K562 (cell line): ENCODE data around the gene ABHD8. TPM values are rescaled to one million over a fixed set of nuclear protein-coding genes. Genes with fewer than 3 reads are reported as not detected.
A peak's percentile ranks its signal among the peaks of the same experiment; 100 is the strongest.

Experiments used
- ASH1L ChIP-seq: fragments of 450-650 bp; IDR thresholded peaks from 2 replicates; pipeline ENCODE4 v1.6.1; 2018; ENCODE audit warnings: borderline replicate concordance, mild to moderate bottlenecking, low read depth; ENCODE audit not compliant: partially characterized antibody
- CC2D1A ChIP-seq: fragments of 450-650 bp; IDR thresholded peaks from 2 replicates; pipeline ENCODE4 v1.6.1; 2017; ENCODE audit warnings: mild to moderate bottlenecking
- CXXC5 ChIP-seq: fragments of 250-450 bp; sonication (Bioruptor Pico); IDR thresholded peaks from 2 replicates; pipeline ENCODE4 v1.8.0; 2022; ENCODE audit warnings: inconsistent platforms, mild to moderate bottlenecking, moderate library complexity
- ELF2 ChIP-seq: fragments of 250-450 bp; sonication (Bioruptor Pico); IDR thresholded peaks from 2 replicates; pipeline ENCODE4 v1.5.0; 2021; ENCODE audit warnings: mild to moderate bottlenecking
- EP400 ChIP-seq: fragments of 450-650 bp; IDR thresholded peaks from 2 replicates; pipeline ENCODE4 v1.6.1; 2017; ENCODE audit warnings: antibody characterized with exemption, mild to moderate bottlenecking, moderate library complexity
- FOXP4 ChIP-seq: sonication (generic); formaldehyde crosslinking; IDR thresholded peaks from 2 replicates; pipeline ENCODE4 v1.8.0; 2022; ENCODE audit warnings: mild to moderate bottlenecking, missing genetic modification reagents, borderline replicate concordance
- NCOA1 ChIP-seq: fragments of 450-650 bp; IDR thresholded peaks from 2 replicates; pipeline ENCODE4 v1.6.1; 2016; ENCODE audit warnings: low read depth
- PHF8 ChIP-seq: fragments of 200-600 bp; sonication (generic); IDR thresholded peaks from 2 replicates; pipeline ENCODE4 v1.6.1; 2012; ENCODE audit warnings: mixed run types, mild to moderate bottlenecking, inconsistent platforms, low read length, moderate library complexity, borderline replicate concordance
- RBM14 ChIP-seq: fragments of 200-400 bp; formaldehyde crosslinking; IDR thresholded peaks from 2 replicates; pipeline ENCODE4 v1.6.1; 2018; ENCODE audit warnings: low read depth, mild to moderate bottlenecking, low read length, moderate library complexity, borderline replicate concordance; ENCODE audit not compliant: insufficient read depth
- RNF2 ChIP-seq: sonication (generic); IDR thresholded peaks from 2 replicates; pipeline ENCODE4 v1.6.1; 2016
- THRB ChIP-seq: fragments of 450-650 bp; formaldehyde crosslinking; conservative IDR thresholded peaks from 2 replicates; pipeline ENCODE4 v1.4.0; 2022; ENCODE audit warnings: mild to moderate bottlenecking, missing genetic modification characterization
- TSHZ1 ChIP-seq: fragments of 250-450 bp; sonication (Bioruptor Pico); IDR thresholded peaks from 2 replicates; pipeline ENCODE4 v1.4.0; 2020; ENCODE audit warnings: mild to moderate bottlenecking, moderate library complexity
- ZNF507 ChIP-seq: conservative IDR thresholded peaks from 2 replicates; pipeline ENCODE4 v1.6.1; 2017; ENCODE audit warnings: missing genetic modification characterization, missing compliant biosample characterization
- ZNF639 ChIP-seq, 2 experiments: fragments of 200-800 bp in 1 of 2; sonication (Bioruptor generic) in 1 of 2; sonication (generic) in 1 of 2; formaldehyde crosslinking in 1 of 2; IDR thresholded peaks in 1 of 2; conservative IDR thresholded peaks in 1 of 2; 2 replicates each; pipeline versions ENCODE4 v1.5.0 to v1.6.1; 2016 to 2020; ENCODE audit warnings: missing compliant biosample characterization in 1 of 2, missing genetic modification characterization in 1 of 2, missing genetic modification reagents in 1 of 2
- polyA plus RNA-seq, 8 experiments: library from polyadenylated mRNA; depleted of rRNA in 4 of 8; stranded (reverse) in 5 of 8; unstranded in 3 of 8; fragments of >200 nt; fragmentation: Nextera tagmentation in 2 of 8; fragmentation: Illumina TruSeq in 1 of 8; extraction: Ambion mirVana in 2 of 8; extraction: Trizol in 1 of 8; gene quantifications; 2 replicates each; pipeline versions ENCODE4 v1.2.1 to v1.2.3, GENCODE V29; 2011 to 2014; ENCODE audit warnings: inconsistent platforms in 1 of 8, missing spikeins in 1 of 8
- total RNA-seq, 7 experiments: library from RNA; depleted of rRNA in 6 of 7; stranded (reverse); fragments of >200 nt in 6 of 7; fragmentation: Illumina TruSeq in 2 of 7; extraction: Trizol in 2 of 7; gene quantifications; 2 replicates each; pipeline versions ENCODE4 v1.2.1 to v1.2.3, GENCODE V29; 2011 to 2021; ENCODE audit warnings: low replicate concordance in 1 of 7
- TF ChIP-seq, protein P1 (sequence below): fragments of 250-450 bp; sonication (Bioruptor Pico); IDR thresholded peaks from 2 replicates; pipeline ENCODE4 v1.9.0; 2021; ENCODE audit warnings: mild to moderate bottlenecking, inconsistent platforms

ABHD8 gene
- total and polyA plus RNA-seq, 9 of the 15 experiments (the other 6 are each of a cell fraction or from before 2014, with no cell fraction given), result 0.04 to 6.6 (median 2.0) TPM; not detected in 1

DNA sequence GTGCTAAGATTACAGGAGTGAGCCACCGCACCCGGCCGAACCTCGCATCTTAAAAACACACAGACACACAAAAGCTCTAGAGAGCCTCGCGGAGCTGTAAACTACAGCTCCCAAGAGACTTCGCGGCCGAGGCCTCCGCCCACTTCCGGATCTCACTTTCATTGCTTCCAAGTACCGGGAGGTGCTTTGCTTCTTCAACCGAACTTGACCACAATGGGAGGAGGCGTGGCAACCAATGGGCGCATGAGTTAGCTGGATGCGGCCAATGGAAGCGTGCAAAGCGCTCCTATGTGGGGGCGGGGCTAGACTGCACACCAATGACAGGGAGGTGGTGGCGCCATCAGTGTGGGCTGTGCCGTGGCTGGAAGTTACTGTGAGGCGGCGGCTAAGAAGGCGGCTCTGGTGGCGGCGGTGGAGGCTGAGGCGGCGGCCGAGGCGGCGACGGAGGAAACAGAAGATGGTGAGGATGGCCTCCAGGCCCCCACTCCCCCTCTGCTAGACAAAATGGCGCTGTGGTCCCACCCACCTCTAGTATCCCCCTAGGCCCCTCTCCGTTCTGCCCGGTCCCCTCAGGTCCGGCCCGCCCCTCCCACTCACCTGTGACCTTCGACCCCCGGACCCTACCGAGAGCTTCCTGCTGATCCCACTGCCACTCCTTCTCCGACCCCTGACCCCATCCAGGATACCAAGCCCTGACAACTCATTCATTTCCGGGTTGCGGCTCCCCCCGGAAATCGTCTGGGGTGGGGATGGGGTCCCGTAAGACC lies 6.2 kb upstream of the ABHD8 start, which contains the start of gene DDA1 (continued):
- TF ChIP-seq CXXC5 (CRISPR knock-in tag) (no peak; the same call in 1 of the 2 replicates), NCOA1 (no peak), RNF2 (no peak), THRB (CRISPR knock-in tag) (no peak), ASH1L (peak; percentile 99), ZNF507 (tag) (no peak), RBM14 (no peak), EP400 (peak; percentile 24; the same call in 1 of the 2 replicates), PHF8 (peak; percentile 78; the same call in 1 of the 2 replicates), ZNF639 (CRISPR knock-in tag; conservative IDR thresholded peaks at IDR 0.05 in 1 of 2, IDR thresholded peaks at IDR 0.05 in 1 of 2) (peak in 1 of 2 experiments; percentile 3; a peak in 1 of 4 replicates), CC2D1A (peak; percentile 100), TSHZ1 (CRISPR knock-in tag) (no peak), FOXP4 (CRISPR knock-in tag) (0 out of 2 replicates have a peak, but pooled peaks have one; percentile 18), ELF2 (CRISPR knock-in tag) (peak; percentile 74)
- TF ChIP-seq, protein P1, sequence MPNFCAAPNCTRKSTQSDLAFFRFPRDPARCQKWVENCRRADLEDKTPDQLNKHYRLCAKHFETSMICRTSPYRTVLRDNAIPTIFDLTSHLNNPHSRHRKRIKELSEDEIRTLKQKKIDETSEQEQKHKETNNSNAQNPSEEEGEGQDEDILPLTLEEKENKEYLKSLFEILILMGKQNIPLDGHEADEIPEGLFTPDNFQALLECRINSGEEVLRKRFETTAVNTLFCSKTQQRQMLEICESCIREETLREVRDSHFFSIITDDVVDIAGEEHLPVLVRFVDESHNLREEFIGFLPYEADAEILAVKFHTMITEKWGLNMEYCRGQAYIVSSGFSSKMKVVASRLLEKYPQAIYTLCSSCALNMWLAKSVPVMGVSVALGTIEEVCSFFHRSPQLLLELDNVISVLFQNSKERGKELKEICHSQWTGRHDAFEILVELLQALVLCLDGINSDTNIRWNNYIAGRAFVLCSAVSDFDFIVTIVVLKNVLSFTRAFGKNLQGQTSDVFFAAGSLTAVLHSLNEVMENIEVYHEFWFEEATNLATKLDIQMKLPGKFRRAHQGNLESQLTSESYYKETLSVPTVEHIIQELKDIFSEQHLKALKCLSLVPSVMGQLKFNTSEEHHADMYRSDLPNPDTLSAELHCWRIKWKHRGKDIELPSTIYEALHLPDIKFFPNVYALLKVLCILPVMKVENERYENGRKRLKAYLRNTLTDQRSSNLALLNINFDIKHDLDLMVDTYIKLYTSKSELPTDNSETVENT (CRISPR knock-in tag), result no peak
